Measurements from ENCODE around the gene TBX10.
A peak's percentile ranks its signal among the peaks of the same experiment; 100 is the strongest.
"Not testable (repeated sequence)": the region's sequence is repeated elsewhere in the genome, so short reads cannot be mapped to it uniquely, and the experiment has no call there.

The TBX10 gene

GRCh38 chr11:67662835-67663531 is 23.4 kb upstream of the TBX10 start:
- no peak overlapping the region for H3K4me2 ChIP-seq (ENCODE audit: insufficient read depth, low read length)
- no peak overlapping the region for H3K4me3 ChIP-seq (ENCODE audit: low read depth in 1 of 2, low read length in 2 of 2)
- no peak for DNase-seq
- H3K9me3 ChIP-seq (ENCODE audit: insufficient read depth, low read length, severe bottlenecking) = no peaks in the 10 kb centered on the region
- H3K27me3 ChIP-seq (ENCODE audit: insufficient read depth, low read length, poor library complexity) = no peaks in the 10 kb centered on the region
- no peaks in the 10 kb centered on the region for H4K20me1 ChIP-seq (ENCODE audit: insufficient read depth, low read length)
- ATAC-seq (ENCODE audit: insufficient read depth, low read depth) = no peak
- H3K36me3 ChIP-seq (ENCODE audit: insufficient read depth, low read length) = no peaks in the 10 kb centered on the region
- no peak overlapping the region for H2AFZ ChIP-seq (ENCODE audit: low read depth, low read length)
- H3K79me2 ChIP-seq (ENCODE audit: insufficient read depth, low read length) = peaks cover 12% of the 10 kb centered on the region
- no peak overlapping the region for H3K9ac ChIP-seq (ENCODE audit: low read depth, low read length)
- no peak for TF ChIP-seq CTCF (IDR thresholded peaks at IDR 0.05; ENCODE audit: borderline replicate concordance, extremely low read depth, low read length, poor library complexity, severe bottlenecking)
- no peak for TF ChIP-seq EZH2 (IDR thresholded peaks at IDR 0.05; ENCODE audit: borderline replicate concordance, low read depth, low read length, severe bottlenecking)
- peaks cover 25% of the 10 kb centered on the region for H3K4me1 ChIP-seq (ENCODE audit: insufficient read depth, low read length)
- peak overlapping the region; percentile 30; the same call in 1 of the 2 replicates for H3K27ac ChIP-seq (ENCODE audit: low read length)

- H3K4me2 ChIP-seq (ENCODE audit: insufficient read depth, low read length) = no peak overlapping the region
- peaks cover 18% of the 10 kb centered on the region for H3K4me1 ChIP-seq (ENCODE audit: insufficient read depth, low read length)
- no peaks in the 10 kb centered on the region for H3K27me3 ChIP-seq (ENCODE audit: insufficient read depth, low read length, poor library complexity)
- no peak for TF ChIP-seq EZH2 (IDR thresholded peaks at IDR 0.05; ENCODE audit: borderline replicate concordance, low read depth, low read length, severe bottlenecking)
- no peak for TF ChIP-seq CTCF (IDR thresholded peaks at IDR 0.05; ENCODE audit: borderline replicate concordance, extremely low read depth, low read length, poor library complexity, severe bottlenecking)
- no peak for ATAC-seq (ENCODE audit: insufficient read depth, low read depth)
- H3K27ac ChIP-seq (ENCODE audit: low read length) = peak overlapping the region; percentile 30; the same call in 1 of the 2 replicates
- no peak for DNase-seq
- H3K4me3 ChIP-seq (ENCODE audit: low read depth in 1 of 2, low read length in 2 of 2) = no peak overlapping the region
- no peaks in the 10 kb centered on the region for H3K9me3 ChIP-seq (ENCODE audit: insufficient read depth, low read length, severe bottlenecking)
- H3K36me3 ChIP-seq (ENCODE audit: insufficient read depth, low read length) = no peaks in the 10 kb centered on the region
- H2AFZ ChIP-seq (ENCODE audit: low read depth, low read length) = no peak overlapping the region
- H3K9ac ChIP-seq (ENCODE audit: low read depth, low read length) = no peak overlapping the region
- peaks cover 5% of the 10 kb centered on the region; the same call in 1 of the 2 replicates for H3K79me2 ChIP-seq (ENCODE audit: insufficient read depth, low read length)
- H4K20me1 ChIP-seq (ENCODE audit: insufficient read depth, low read length) = no peaks in the 10 kb centered on the region
Measured at GRCh38 chr11:67662142-67662834, 22.7 kb upstream of the TBX10 start.

- not testable (repeated sequence) for H3K79me2 ChIP-seq (ENCODE audit: insufficient read depth, low read length); H4K20me1 ChIP-seq (ENCODE audit: insufficient read depth, low read length); H3K9ac ChIP-seq (ENCODE audit: low read depth, low read length); H3K4me2 ChIP-seq (ENCODE audit: insufficient read depth, low read length); H3K36me3 ChIP-seq (ENCODE audit: insufficient read depth, low read length); ATAC-seq (ENCODE audit: insufficient read depth, low read depth); H2AFZ ChIP-seq (ENCODE audit: low read depth, low read length); H3K4me1 ChIP-seq (ENCODE audit: insufficient read depth, low read length); H3K4me3 ChIP-seq (ENCODE audit: low read depth in 1 of 2, low read length in 2 of 2); H3K27me3 ChIP-seq (ENCODE audit: insufficient read depth, low read length, poor library complexity); DNase-seq
- Histone ChIP-seq H3K27ac (ENCODE audit: low read length) (0 out of 2 replicates have a peak overlapping the region, but pooled peaks have one; percentile 10), H3K9me3 (ENCODE audit: insufficient read depth, low read length, severe bottlenecking) (peaks cover 11% of the 10 kb centered on the region)
Measured at GRCh38 chr11:67660752-67661151, 21.2 kb upstream of the TBX10 start.

- H3K9me3 ChIP-seq (ENCODE audit: insufficient read depth, low read length, severe bottlenecking) = peaks cover 14% of the 10 kb centered on the region
- not testable (repeated sequence) for H3K4me1 ChIP-seq (ENCODE audit: insufficient read depth, low read length); DNase-seq; H3K9ac ChIP-seq (ENCODE audit: low read depth, low read length); H3K4me2 ChIP-seq (ENCODE audit: insufficient read depth, low read length); H3K4me3 ChIP-seq (ENCODE audit: low read depth in 1 of 2, low read length in 2 of 2); H3K27ac ChIP-seq (ENCODE audit: low read length); H4K20me1 ChIP-seq (ENCODE audit: insufficient read depth, low read length); H3K36me3 ChIP-seq (ENCODE audit: insufficient read depth, low read length); H3K79me2 ChIP-seq (ENCODE audit: insufficient read depth, low read length); ATAC-seq (ENCODE audit: insufficient read depth, low read depth); H3K27me3 ChIP-seq (ENCODE audit: insufficient read depth, low read length, poor library complexity); H2AFZ ChIP-seq (ENCODE audit: low read depth, low read length)
Measured at GRCh38 chr11:67659651-67660165, 20.1 kb upstream of the TBX10 start.

Measured in DND-41 (cell line).